Stimulated activated CD8-positive, alpha-beta memory T cell treated with anti-CD3 and anti-CD28 coated beads, Interleukin-12 subunit alpha, Interleukin-12 subunit beta, amount 100 ng/mL, for 24 hours (primary cell): ENCODE measurements around the gene MYL12A.
"Not testable (repeated sequence)": the region's sequence is repeated elsewhere in the genome, so short reads cannot be mapped to it uniquely, and the experiment has no call there.

ENCODE experiments used
- DNase-seq: peaks from one replicate; pipeline ENCODE4 v3.0.0-alpha.2; 2020; ENCODE audit errors: extremely low read depth

The MYL12A gene

DNA sequence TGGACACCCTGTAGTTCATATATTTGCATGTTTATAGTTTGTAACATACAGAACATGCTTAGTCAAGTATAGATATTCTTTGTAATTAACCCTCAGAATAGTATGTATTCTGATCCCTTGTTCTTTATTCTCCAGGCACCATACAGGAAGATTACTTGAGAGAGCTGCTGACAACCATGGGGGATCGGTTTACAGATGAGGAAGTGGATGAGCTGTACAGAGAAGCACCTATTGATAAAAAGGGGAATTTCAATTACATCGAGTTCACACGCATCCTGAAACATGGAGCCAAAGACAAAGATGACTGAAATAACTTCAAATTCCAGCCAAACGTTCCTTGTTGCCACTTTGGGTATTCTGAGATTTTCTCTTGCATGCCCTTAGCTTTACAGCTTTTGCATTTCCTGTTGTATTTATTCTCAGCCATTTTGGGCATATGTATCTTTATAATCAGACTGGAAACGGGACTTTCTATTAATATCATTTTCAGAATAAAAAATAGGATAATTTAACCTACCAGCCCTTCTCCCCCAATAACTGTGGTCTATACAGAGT lies 8.1 kb downstream of the MYL12A start:
- no peak for DNase-seq

DNA sequence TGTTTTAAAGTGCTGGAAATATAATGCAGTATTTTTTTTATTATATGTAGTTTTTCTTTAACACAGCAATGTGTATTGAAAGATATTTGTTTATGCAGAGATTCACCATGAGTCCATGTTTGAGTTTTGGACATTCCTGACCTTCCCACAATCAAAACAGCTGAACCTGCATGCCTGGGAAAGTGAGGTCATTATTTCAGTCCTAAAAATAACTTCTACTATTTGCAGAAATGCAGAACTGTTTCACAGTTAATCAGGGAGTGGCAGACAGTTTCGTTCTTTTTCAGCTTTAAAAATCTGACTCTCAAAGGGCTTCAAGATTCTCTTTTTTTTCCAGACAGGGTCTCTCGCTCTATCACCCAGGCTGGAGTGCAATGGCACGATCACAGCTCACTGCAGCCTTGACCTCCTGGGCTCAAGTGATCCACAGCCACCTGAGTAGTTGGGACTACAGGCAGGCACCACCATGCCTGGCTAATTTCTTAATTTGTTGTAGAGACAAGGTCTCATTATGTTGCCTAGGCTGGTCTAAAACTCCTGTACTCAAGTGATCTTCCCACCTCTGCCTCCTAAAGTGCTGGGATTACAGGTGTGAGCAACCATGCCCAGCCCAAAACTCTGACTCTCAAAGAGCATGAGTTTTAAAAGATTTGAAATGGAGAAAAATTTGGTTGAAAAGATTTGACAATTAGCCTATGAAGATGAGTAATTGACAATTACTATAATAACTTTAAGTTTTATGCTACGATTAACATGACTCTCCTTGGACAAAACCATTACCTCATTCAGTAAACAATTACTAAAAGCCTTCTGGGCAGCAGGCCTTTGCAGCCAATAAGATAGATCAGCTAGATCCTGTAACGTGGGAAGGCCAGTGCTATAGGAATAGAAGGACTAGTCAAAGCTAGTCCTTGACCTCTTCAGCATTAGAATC lies 9.4 kb downstream of the MYL12A start:
- no peak for DNase-seq

DNA sequence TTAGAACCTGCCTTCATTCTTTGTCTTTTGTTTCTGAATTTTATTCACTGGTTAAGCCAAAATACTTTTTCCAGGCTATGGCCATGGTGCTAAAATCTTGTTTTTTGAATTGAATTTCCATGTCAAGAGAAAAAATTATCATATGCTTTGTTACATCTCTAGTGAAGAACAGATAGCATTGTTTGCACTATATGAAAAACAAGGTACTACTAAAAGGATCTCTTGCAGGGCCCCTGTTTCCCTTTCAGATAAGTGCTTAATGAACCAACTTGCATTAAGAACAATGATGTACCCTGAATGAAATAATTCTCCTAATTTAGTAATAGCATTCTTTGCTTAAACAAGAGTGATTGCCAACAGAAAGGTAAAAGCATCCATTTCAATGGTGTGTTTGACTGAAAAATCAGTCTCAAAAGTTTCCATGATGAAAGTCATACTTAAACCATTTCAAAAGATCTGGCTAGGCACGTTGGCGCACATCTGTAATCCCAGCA lies 10.1 kb downstream of the MYL12A start:
- no peak for DNase-seq

DNA sequence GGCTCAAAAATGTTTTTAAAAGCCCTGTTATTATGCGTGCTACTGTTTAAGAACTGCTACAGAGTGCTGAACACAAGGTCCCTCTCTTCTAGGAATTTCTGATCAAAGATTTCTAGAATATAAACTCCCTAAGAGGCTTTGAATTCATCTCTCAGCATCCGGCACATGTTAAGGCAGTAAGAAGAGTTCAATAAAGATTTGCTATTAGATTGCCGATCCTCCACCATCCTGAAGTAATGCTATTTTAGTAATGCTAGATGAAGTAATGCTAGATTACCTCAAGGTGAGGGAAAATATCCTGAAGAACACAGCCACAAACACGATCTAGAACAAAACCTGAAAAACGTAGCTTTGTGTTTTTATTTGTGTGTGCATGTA lies 13.4 kb downstream of the MYL12A start:
- no peak for DNase-seq

DNA sequence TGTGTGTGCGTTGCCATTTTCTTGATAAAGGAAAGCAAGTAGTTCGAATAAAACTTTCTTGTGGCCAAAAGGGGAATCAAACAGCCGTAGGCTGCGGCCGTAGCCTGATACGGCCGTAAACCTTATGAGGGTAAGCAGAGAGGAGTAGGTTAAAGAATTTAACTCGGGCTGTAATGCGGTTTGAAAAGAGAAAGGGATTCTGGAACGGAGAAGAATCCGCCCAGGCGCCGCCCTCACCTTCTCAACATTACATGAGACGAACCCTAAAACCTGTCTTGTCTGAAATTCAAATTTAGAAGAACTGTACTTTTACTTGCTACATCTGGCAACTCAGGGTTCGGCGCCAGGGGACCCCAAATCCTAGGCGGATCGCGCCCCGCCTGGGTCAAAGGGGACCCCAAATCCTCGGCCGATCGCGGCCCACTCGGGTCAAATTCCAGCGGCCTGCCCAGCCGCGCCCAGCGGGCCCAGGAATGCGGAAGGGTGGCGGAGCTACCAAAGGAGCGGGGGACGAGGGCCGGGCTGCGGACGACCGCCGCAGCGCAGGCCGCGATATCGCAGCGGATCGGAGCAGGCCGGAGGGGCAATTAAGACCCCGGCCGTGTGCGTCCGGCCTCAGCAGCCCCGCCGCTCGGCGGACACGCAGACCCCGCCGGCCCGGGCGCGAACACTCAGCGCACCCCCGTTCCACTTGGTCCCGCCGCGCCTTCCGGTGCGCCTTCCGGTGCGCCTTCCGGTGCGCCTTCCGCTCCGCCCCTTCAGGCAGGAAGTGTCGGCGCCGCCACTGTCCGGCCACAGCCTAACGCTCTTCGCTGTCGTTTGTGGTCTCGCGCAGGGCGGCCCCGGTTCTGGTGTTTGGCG lies 14.0 kb downstream of the MYL12A start, which contains the start of gene MYL12B:
MYL12B (plus strand) TSS at position 761 of the 861 bp plus-strand sequence. CDS start 10,766 bp downstream, outside the sequence.
- DNase-seq: peak; percentile 50

DNA sequence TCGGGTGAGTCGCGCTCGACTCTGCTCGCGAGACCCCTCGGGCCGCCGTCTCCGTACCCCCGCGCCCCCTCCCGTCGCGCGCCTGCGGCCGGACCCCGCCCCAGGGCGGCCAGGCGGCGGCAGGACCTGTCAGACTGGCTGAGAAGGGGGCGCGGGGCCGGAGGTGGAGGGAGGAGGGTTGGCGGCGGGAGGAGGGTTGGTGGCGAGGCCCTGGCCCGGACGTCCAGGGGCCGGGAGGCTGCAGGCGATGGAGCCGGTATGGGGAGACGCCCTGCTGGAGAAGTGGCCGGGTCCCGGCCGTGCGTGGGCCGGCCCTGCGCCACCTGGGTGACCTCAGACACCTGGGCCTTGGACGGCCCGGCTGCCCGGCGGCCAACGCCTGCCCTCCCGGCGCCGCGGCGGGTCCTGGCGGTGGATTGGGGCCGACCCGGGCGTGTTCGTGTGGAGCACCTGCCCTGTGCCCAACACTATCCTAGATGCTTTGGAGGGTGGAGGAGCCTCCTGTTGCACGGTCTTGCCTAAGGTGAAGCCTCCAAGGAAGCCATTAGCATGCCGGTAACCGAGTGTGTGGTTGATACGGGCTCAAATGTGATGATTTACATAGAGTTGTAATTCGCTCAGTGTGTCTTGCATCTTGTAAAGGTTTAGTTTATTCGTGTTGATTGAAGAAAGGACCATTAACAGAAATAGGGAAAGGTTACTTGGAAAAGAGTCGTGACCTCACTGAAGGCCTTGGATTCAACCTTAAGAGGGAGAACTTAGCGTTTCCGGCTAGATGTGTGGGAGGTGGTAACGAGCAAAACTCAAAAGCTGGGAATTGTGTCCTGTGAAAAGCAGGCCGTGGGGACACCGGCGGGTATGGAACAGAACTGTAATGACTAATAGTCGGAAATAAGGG lies 14.9 kb downstream of the MYL12A start:
- DNase-seq: no peak

DNA sequence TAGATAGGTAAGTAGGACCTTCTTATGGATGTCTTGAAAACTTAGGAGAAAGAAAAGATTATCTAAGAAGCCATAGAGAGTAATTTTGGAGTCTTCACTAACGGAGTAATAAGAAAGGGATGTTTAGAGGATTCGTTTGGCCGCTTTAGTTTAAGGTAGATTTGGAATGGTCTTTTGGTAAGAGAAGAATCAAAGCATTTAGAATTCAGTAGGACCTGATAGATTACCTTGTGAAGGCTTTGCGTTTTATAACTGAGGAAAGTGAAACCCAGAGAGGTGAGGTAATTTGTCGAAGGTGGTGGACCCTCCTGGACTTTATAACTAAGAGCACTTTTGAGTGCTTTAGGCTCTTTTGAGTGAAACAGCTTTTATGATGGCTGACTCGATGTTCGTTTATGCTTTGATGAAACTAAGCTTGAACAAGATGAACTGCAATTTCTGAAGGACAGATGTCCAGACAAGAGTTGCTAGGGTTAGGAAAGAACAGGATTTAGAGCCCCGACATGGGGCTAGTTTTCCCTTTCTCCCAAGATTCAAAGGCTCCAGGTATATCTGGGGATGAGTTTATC lies 15.6 kb downstream of the MYL12A start:
- no peak for DNase-seq

DNA sequence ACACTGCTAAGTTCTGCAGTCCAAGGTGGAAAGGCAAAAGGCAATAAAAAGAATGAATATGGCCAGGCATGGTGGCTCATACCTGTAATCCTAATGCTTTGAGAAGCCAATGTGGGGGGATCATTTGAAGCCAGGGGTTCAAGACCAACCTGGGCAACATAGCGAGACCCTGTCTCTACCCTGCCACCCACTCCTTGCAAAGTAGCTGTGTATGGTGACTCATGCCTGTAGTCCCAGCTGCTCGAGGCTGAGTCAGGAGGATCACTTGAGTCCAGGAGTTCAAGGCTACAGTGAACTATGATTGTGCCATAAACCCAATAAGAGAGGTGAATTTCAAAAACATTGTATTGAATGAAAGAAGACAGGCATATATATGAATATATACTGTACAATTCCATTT lies 16.8 kb downstream of the MYL12A start:
- no peak for DNase-seq

DNA sequence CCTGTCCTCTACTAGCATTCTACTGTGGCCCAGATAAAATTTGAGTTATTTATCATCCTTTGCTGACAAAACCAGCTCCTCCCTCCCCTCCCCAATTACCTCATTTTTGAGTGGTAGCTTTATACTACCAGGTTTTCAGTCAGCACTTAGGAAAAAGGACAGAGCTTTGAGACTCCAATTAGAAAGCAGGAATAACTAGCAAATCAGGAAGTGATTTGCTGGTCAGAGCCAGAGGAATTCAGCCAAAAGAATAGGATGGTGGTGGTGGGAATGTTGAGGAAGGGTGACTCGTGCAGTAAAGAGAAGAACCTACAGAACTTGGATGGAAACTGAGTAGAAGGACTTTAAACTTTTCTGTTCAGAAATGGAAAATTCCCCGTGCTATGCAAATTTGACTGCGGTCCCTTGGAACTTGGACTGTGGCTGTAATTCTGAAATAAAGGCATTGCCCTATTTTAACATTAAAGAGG lies 18.0 kb downstream of the MYL12A start:
- DNase-seq: no peak

DNA sequence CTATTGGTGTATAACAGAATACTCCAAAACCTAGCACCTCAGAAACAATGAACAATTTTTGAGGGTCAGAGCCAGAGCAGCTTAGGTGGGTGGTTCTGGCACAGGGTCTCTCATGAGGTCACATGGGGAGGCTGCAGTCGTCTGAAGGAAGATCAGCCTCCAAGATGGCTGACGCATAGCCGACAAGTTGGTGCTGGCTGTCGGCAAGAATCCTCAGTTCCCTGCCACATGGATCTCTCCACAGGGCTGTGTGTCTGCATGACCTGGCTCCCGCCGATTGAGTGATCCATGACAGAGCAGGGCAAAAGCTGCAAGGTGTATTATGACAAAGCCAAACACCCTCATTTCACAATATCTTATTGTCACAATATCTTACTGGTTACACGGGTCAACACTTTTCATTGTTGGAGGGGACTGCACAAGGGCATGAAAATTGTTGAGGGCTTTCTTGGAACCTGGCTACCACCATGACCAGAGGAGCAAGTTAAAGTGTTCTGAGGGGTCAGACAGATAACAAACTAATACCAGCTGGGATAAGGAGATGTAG lies 18.5 kb downstream of the MYL12A start:
- DNase-seq: no peak

DNA sequence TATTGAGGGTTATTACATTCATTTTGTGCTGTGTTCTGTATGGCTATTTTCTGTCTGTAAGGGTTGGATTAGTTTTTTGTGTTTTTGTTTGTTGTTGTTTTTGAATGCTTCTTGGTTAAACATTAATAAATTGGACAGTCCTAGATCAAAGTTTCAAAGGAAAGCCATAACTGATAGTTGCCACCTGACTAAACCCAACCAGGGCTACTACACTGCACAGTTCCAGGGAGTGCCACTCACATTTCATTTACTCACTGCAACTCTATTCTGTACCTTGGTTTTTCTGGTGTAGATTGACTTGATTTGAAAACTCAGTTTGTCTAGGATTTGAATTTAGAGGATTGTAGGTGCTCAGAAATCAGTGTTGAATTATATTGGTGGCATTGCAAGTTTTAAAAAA lies 20.7 kb downstream of the MYL12A start:
- DNase-seq: no peak

DNA sequence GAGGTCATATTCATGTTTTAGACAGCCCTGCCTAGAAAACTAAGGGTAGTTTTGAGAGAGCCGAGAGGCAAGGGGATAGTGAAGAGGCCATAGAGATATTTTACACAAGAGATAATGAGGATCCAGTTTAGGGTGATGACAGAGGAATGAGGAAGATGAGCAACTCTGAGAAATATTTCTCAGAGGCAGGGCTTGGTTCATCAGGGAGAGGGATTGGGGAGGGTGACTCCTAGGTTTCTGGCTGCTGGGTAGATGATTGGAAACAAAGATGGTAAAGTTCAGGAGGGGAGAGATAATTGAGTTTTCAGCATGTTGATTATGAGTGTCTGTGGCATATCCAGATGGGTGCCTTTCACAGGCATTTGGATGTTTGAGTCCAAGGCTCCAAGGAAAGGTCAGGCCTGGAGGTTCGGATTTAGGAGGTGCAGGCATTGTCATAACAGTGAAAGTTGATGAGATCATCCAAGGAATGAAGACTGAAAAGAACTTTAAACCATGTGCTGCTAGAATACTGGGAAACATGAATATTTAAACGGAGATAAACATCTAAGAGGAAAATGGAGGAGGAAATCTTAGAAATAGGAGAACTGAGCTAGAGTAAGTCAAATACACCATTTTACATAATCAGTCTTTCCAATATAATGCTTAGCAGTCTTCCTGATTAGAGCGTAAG lies 21.8 kb downstream of the MYL12A start:
- DNase-seq: no peak

DNA sequence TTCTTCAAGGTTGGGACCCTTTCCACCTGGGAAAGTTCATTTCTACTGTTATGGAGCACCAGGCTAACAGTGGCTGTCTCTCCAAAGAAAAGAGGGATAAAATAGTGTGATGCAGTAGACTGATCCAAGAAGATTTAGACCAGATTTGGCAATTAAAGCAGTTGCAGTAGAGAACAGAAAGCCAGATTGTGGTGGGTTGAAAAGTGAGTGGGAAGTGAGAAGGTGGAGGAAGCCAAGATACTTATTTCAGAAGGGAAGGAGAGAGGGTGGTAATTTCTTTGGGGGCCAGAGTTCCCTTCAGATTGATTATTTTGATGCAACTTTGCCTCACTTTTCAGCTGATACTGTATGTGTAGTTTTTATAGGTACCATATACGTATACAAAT lies 22.3 kb downstream of the MYL12A start:
- no peak for DNase-seq

DNA sequence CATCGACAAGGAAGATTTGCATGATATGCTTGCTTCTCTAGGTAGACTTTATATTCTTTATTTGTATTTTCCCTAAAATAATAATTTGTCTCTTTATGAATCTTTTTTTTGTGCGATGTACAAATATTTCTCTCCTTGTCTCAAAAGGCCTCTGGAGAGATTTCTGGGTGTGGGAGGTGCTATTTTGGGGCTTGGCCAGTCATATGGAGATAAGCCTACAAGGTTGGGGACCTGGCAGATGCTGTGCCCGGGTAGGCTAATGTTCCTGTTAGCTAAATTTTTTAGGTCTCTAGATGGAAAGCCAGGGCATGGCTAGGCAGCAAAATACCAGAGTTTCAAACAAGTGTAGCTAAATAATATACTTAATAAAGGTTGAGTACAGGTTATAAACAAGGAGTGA lies 25.4 kb downstream of the MYL12A start:
- DNase-seq: no peak

DNA sequence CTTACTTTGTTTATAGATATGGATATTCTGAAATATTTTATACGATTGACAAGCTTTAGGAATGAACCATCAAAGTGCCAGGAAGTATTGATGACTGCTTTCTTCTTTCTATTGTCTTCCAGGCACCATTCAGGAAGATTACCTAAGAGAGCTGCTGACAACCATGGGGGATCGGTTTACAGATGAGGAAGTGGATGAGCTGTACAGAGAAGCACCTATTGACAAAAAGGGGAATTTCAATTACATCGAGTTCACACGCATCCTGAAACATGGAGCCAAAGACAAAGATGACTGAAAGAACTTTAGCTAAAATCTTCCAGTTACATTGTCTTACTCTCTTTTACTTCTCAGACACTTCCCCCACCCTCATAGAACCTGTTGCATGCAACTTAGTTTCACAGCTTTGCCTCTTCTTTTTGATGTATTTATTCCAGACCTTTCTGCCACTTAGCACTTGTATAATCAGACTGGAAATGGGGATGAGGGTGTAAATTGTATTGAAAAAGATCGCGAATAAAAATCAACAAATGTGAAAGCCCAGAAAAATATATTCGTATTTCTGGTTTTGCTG lies 30.1 kb downstream of the MYL12A start:
- DNase-seq: not testable (repeated sequence)

DNA sequence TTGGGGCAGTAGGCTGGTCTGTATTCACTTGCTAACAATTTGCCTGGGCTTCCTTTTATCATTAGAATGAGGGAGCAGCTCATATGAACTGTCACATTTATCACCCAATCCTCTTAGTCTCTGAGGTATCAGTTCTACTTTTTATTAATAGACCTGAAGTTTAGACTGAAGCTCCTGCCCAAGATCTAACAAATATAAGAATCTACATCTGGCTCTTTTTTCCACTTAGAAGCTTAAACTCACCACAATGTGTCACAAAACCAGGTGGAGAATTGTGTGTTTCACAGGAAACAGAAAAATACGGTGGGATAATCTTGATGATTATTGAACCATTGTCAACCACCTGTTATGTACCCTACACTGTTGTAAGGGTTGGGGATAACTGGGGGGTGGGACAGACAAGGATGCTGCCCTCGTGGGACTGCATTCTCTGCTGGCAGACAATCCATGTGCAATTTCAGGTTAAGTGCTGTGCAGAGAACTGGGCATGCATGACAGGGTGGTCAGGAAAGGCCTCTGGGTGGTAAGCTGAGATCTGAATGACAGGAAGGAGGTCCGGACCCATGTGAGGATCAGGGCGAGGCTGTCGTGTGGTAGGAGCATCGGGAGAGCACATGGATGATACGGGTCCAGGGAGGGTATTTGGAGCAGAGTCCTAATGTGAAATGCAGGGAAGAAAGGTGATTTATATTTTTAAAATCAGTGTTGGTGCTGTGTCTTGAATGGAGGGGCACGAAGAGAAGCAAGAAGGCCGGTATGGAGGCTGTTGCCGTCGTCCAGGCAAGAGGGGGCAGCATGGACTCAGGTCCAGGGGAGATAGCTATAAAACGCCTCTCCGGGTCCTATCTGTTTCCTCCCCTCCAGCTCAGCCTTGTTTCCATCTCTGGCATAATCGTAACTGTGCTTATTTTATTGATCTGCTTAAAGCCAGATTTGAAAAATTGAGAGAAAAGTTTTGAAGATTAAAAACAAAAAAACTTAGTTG lies 31.9 kb downstream of the MYL12A start:
- no peak for DNase-seq

DNA sequence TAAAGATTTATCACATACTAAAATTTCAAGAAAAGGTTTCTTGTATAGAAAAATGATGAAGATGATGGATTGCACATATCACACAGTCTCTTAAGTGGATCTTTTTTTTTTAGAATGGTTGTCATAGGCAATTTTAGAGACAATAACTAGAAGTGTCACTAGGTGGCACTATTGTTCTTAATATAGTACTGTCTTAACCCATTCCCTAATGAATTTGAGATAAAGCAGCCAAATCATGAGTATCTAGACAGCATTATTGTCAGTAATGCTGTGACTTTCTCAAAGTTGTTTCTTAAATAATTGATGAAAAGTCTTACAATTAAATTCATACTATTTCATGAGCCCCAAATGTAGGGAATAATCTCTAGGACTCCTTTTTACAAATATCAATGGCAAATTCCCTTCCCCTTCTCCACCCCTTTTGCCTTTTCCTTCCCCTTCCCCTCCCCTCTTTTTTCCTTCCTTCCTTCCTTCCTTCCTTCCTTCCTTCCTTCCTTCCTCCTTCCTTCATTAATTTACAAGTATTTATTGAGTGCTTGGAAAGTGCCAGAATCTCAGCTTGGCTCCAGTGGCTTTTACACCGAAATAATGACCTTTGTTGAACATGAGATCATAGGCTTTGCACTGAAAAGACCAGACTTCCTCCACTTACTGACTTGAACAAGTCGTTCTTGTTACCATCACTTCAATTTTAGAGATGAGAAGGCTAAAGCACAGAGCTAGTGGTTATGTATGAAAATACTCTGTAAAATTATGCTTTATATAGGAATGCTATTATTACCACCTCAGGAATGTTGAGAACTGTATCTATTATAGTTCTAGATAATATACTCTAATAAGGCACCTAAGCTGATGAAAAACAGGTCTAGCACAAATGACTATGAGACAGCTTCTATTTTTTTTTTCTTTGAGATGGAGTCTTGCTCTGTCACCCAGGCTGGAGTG lies 34.1 kb downstream of the MYL12A start:
- no peak for DNase-seq
